Measurements from ENCODE around the gene HCFC2.

The HCFC2 gene

GRCh38 chr12:104154806-104155205 lies 90.5 kb downstream of the HCFC2 start:
- DNase-seq: no peak

Data from nucleus accumbens (tissue), 56 donors.